HEK293T (cell line): ENCODE measurements around the gene SLC10A1.

Experiments
- ELF4 ChIP-seq: fragments of 450-650 bp; IDR thresholded peaks from 2 replicates; pipeline ENCODE4 v1.6.1; 2017; ENCODE audit warnings: antibody characterized with exemption
- FOXA1 ChIP-seq: fragments of 450-650 bp; IDR thresholded peaks from 2 replicates; pipeline ENCODE4 v1.6.1; 2016; ENCODE audit warnings: mild to moderate bottlenecking
- FOXK2 ChIP-seq: fragments of 450-650 bp; IDR thresholded peaks from 2 replicates; pipeline ENCODE4 v1.6.1; 2016; ENCODE audit warnings: mild to moderate bottlenecking
- FOXM1 ChIP-seq: fragments of 450-650 bp; IDR thresholded peaks from 2 replicates; pipeline ENCODE4 v1.6.1; 2017; ENCODE audit warnings: mild to moderate bottlenecking, borderline replicate concordance
- NFRKB ChIP-seq: fragments of 450-650 bp; IDR thresholded peaks from 2 replicates; pipeline ENCODE4 v1.6.1; 2016; ENCODE audit warnings: mild to moderate bottlenecking, moderate library complexity
- PKNOX1 ChIP-seq: fragments of 450-650 bp; IDR thresholded peaks from 2 replicates; pipeline ENCODE4 v1.6.1; 2016
- SP1 ChIP-seq: fragments of 450-650 bp; IDR thresholded peaks from 2 replicates; pipeline ENCODE4 v1.6.1; 2017
- ZNF384 ChIP-seq: fragments of 450-650 bp; IDR thresholded peaks from 2 replicates; pipeline ENCODE4 v1.6.1; 2016

GRCh38 chr14:69749956-69750355, 47.1 kb downstream of the SLC10A1 start:
- TF ChIP-seq ELF4 (no peak), FOXK2 (no peak), SP1 (no peak), FOXM1 (no peak), ZNF384 (no peak), FOXA1 (no peak), PKNOX1 (no peak), NFRKB (no peak)
